GM19455 (cell line): ENCODE measurements around the gene CCDC91.

ENCODE experiments used
- ATAC-seq: cut with Tn5 transposase; IDR thresholded peaks from one replicate; pipeline ENCODE4 v1.9.1; 2021; ENCODE audit not compliant: unreplicated experiment

Gene CCDC91, protein sequence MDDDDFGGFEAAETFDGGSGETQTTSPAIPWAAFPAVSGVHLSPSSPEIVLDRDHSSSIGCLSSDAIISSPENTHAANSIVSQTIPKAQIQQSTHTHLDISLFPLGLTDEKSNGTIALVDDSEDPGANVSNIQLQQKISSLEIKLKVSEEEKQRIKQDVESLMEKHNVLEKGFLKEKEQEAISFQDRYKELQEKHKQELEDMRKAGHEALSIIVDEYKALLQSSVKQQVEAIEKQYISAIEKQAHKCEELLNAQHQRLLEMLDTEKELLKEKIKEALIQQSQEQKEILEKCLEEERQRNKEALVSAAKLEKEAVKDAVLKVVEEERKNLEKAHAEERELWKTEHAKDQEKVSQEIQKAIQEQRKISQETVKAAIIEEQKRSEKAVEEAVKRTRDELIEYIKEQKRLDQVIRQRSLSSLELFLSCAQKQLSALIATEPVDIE

DNA sequence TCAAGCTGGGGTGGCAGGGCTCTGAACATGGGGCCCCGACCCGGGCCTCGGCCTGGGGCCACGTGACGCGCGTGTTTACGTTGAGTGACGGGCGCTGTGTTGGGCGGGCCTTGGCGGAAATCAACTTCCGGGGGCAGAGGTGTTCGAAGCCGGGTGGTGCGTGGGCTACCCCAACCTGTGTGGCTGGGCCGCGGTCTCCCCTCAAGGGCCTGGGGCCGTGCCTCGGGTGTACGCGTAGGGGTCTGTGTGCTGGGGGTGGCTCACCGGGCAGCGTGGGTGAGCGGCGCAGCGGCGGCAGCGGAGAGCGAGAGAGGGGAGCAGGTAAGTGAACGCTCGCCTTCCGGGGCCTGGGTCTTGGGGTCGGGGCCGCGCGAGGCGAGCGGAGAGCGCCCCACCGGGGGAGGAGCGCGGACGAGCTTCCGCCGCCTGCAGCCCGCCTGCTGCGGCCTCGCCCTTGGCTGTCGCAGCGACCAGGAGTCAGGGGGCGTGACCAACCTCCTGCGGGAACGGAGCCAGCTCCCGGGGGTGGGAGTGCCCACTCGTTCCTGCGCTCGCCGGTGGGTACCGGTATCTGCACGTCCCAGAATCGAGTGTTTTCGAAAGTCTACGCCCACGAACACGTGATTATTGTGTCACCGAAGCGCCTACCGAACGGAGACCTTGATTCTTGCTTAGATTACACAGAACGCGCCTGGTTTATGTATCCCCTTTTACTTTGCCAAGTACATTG is at the start of gene CCDC91:
Gene CCDC91 (plus strand): TSS at position 136 of the 730 bp plus-strand sequence. CDS start 66,760 bp downstream, outside the sequence.
- ATAC-seq: peak; percentile 96

DNA sequence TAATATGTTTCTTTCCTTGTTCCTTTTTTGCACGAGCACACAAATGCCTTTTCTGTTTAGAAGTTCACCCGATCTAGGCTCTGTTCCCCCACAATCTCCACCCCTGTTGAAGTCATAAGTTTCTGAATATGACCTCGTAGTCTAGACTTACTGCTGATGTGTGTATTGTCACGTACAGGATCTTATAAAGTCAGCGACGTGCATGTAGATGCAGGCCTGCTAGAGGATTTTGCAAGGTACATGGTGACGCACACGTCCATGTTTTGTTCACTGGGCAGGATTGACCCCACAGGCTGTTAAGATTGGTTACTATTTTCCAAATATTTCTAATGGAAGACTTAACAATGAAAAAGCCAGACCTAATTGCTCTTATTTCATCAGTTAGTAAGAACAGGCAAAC is 46.2 kb upstream of the CCDC91 start:
- ATAC-seq: no peak

DNA sequence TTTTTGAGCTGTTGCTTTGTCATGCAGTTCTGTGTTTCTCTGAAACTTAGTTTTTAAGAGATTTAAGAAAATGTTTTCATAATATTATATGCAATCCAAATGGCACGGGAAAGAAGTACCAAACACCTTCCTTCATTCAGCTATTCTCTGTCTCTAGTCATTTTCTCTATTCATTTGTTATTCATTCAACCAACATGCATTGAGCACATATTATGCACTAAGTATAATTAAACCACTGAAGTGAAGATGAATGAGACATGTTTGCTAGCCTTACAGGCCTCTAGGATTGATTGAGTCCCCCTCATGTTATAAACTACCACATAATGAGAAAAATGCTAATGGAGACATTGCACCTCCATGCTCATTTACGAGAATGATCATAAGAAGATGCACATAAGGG is 45.7 kb upstream of the CCDC91 start:
- ATAC-seq: no peak

DNA sequence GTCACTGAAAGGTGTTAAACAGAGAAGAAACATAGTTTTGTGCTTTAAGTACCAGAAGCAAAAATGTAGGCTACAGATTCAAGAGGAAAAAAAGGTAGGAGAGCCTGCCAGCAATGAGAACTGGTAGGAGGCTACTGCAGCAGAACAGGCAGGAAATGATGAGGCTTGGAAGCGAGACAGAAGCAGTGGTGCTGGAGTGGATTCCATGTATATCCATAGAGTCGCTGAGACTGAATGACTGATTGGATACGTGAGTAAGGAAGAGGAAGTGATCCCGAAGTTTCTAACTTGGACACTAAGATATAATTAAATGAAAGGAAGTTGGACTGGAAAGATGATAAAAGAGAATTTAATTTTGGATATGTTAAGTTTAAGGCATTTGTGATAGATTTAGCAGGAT is 45.0 kb upstream of the CCDC91 start:
- ATAC-seq: no peak

DNA sequence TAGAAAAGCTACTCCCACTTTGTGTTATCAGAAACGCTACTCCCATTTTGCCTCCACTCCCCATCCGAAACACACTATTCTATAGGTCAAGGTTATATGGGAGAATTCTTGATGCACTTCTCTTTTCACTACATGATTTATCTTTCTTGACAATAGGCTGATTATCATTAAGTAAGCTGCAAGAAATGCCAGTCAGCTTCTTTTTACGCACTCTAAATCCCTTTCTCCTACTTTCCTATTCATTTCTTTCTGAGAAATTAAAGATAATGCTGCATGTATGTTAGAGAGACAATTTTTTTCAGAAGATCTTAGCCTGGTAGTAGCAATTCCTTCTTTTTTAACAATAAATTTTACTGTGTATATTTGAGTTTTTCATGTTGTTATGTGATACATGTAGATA is 41.0 kb upstream of the CCDC91 start:
- ATAC-seq: no peak

DNA sequence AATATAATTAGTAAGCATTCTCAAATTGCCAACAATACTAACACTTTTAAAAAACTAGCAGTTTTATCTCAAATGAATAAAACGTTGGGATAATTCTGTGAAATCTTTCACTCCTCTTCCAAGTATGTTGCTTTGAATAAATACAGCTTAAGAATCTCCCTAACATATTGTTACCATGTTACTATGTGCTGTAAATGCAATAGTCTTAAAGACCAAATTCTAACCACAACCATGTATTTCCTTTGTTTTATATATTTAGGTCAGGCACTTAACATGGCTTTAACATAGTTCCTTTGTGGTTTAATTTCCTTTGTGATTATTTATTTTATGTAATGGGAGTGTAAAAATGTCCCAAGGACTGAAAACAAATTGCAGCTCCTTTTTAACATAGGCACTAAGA is 33.9 kb upstream of the CCDC91 start:
- no peak for ATAC-seq

DNA sequence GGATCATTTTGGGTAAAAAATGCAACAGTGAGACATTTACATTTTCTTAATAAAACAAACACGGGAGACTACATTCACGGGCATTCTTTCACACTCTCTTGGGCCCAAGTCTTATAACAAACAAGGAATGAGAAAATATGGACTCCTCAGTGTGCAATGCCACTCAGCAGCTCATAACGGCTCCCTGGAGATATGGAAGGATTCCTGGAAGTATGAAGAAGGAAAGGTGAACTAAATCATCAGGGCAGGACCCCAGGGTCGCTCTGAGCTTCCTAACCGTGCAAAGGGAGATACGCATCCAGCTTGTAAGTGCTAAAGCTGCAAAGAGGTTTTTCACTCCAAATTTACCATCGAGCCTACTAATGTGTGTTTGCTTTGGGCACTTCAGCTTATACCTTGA is 33.5 kb upstream of the CCDC91 start:
- ATAC-seq: no peak

DNA sequence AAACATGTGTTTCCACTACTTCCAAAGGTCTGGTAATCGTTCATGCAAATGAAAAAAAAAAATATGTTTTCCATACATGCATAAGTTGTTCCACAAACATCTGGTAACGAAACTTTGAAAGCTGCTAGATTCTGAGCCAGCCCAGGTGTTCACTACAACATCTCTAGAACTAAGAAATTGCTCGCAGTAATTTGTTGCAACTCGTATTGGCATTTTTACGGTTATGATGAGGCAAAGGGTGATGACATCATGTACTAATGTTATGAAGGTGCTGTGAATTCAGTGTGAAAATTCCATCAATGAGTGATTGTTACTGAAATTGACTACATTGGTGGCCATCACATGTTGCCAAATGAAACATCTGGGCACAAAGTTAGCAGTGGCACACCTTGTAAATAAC is 31.9 kb upstream of the CCDC91 start:
- ATAC-seq: no peak

DNA sequence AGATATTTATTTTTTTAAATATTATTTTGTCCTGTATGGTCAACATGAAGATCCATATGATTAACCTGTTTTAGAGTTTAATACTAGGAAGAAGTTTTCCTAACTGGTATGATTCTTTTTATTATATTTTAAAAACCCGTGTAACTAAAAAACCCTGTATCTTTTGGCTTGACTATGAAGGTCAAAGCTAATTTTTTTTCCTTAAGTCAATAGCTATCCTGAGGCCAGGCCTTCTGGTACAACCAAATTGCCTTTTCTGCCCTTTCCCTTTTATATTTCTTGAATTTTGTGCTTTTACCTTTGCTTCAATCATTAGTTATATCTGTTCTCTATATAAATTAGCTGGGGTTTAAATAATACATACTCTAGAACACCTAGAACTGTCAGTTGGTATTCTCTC is 30.6 kb upstream of the CCDC91 start:
- no peak for ATAC-seq

DNA sequence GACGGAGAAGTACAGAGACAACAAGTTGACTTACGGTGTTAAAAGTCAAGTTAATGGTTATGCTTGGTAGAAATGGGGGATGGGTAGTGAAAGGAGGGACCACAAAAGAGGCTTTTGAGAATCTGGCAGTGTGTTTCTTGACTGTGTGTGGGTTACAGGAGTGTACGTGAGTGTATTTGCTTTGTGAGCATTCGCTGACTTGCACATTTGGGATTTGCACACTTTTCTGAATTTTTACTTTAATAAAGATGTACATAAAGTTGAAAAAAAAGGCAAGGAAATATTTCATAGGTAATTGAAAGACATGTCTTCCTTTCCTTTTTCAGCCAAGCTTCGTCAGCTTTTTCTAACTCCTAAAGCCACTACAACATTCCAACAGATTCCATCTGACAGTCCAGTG is 28.6 kb upstream of the CCDC91 start:
- no peak for ATAC-seq

DNA sequence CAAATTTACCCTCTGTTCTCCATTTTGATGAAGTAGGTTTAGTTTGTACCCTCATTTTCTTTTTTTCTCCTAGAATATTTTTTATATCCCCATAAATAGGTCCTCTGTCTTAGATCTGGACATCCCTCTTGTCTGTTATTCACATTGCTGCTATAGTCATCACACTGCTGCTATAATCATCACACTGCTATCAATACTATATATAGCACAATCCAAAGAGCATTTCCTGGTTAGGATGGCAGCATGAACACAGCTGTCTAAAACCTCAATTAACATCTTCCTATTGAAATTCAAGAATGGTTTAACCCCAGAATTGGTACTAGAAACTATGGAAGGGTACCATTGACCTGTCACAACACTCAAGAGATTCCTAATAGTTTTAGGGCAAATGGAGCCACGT is 27.6 kb upstream of the CCDC91 start:
- ATAC-seq: no peak

DNA sequence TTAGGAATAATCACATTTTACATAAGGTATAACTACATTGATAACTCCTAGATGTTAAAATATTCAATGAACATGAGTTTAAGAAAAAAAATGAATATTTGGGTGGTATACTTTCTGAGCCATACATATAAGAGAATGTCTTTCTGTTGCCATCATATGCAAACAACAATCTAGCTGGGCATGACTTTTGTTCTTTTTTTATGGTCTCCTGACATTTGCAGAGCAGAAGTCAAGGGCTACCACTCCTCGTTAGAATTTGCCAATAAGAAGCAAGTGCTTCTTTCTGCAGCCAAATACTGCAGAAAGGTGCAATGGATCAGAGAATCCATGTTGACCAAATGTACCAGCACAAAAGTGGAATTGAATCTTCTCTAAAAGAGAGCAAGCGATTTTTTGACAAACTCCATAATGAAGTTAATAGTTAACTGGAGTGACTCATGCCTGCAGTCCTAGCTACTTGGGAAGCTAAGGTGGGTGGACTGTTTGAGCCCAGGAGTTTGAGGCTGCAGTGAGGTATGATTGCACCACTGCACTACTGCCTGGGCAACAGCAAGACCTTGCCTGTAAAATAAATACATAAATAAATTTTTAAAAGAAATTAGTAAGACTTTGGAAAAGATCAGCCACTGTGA is 25.5 kb upstream of the CCDC91 start:
- ATAC-seq: no peak

DNA sequence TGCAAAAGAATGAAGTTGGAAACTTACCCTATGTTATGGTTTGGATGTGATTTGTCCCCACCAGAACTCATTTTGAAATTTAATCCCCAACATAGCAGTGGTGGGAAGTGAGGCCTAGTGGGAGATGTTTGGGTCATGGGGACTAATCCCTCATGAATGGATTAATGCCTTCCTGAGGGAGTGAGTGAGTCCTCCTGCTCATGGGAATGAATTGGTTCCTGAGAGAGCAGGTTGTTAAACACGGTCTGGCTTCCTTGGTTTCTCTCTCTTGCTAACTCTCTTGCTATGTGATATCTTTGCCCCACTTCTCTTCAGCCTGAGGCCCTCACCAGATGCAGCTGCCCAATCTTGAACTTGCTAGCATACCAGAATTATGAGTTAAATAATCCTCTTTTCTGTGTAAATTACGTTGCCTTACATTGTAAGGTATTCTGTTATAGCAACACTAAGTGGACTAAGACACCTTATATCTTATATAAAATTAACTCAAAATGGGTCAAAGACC is 22.2 kb upstream of the CCDC91 start:
- ATAC-seq: no peak

DNA sequence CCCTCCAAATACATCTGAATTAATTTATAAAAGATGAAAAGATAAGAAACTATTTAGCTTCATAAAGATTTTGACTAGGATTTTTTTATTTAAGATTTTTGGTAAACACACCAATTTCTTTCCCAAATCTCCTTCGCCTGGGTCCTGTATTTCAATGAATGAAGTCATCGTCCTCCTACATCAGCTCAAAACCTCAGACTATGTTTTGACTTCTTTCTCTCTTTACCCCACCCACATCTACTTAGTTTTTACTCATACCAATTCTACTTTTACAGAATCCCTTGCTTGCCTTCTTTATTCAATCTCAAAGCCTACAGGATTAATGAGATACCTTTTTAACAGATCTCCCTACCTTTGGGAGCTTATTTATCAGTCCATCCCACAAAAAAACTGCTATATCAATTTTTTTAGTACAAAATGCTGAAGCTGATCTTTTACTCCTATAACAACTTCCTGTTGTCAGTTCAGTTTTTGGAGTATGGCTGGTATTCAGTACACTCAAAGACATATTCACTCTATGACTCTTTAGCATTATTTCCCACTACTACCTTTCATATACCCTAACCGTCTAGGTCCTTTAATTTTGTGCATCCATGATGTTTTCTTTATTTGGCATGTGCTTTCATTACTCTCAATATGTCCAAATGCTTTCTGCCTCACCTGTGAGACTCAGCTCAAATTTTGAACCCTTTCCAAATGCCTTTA is 18.7 kb upstream of the CCDC91 start:
- ATAC-seq: no peak

DNA sequence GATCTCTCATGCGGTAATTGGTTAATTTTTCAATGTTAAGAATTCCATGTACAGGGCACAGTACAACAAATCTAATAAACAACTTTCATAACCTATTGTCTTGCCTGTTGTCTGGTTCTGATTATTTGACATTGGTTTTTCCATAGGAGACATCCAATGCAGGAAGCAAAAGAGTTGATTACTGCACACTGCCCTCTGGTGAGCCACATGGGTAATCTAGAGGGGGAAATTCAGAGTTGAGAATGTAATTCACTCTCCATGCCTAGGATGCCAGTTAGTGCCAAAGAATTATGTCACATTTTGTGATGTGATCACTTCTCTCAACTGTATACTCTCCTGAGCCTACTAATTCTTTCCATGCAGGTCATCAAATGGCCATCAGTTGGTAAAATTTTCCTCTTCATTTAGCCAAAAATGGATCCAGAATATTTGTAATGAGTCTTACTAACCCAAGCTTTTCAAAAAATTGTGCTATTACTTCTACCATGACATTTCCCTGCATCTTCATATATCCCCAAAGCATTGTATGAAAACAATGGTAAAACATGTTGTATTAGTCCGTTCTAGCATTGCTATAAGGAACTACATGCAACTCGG is 17.7 kb upstream of the CCDC91 start:
- ATAC-seq: no peak

DNA sequence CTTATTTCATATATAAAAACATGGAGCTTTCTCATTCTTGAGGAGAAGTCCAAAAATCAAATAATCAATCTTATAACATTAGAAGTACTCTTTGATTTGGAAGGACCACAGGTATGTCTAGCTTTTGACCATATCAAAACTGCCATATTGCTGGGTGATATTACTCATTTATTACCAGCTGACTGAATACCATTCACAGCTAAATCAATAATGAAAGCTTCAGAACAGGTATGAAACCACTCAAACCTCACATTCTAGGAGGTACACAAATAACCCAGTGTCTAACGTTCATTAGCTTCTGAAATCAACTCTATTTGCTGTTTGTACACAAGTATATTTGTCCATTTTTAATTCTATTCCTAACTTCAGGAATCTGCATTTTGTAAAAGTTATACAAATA is 16.8 kb upstream of the CCDC91 start:
- ATAC-seq: no peak

DNA sequence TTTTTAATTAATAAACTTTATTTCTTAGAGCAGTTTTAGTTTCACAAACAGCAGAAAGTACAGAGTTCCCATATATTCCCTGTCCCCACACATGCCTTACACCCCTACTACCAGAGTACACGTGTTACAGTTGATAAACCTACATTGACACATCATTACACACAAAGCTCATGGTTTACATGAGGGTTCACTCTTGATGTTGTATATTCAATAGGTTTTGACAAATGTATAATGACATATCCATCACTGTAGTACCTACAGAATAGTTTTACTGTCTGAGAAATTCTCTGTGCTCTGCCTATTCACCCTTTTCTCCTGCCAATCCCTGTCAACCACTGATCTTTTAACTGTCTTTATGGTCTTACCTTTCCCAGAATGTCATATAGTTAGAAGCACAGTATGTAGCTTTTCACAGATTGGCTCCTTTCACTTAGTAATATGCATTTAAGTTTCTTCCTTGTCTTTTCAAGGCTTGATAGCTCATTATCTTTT is 15.1 kb upstream of the CCDC91 start:
- no peak for ATAC-seq

DNA sequence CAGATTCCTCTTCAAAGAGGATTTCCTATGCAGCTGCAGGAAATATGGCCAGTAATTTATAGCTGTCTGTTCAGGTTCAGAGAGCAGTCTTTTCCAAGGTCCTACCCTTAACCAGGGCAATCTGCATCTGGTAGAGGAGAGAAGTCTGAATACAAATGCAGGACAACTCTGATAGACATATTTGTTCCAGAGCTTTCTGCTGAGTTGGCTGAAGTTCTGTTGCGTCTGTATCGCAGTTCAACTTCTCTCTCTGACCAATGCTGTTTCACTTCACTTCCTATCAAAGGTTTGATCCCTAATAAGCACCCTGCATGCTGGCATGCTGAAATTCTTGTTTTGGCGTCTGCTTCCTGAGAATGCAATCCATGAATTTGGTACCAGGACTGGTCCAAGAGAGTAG is 14.0 kb upstream of the CCDC91 start:
- ATAC-seq: no peak

DNA sequence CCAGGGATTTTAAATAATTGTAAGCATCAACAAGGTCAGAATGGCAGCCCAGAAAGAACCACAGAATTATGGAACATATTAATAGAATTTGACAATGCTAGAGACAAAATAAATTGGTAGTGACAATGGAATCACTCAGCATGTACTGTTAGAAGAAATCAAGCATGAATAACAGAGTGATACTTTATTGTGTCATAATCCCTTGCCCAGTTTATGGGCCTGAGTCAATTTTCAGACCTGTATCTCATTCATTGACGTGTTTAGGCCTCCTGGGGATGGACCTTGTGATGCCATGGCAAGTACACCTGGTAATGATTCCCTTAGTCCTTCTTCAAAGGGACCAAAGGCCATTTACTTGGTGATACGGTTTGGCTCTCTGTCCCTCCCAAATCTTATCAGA is 12.8 kb upstream of the CCDC91 start:
- no peak for ATAC-seq

DNA sequence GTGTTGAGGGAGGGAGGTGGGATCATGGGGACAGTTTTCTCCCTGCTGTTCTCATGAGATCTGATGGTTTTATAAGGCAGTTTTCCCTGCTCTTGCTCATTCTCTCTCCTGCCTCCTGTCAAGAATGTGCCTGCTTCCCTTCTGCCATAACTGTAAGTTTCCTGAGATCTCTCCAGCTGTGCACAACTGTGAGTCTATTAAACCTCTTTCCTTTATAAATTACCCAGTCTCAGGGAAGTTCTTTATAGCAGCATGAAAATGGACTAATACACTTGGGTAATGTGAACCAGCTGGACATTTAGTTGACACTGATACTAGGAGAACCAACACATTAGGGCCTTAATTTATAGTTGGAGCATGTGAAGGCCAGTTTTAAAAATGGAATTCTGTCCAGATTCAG is 12.4 kb upstream of the CCDC91 start:
- no peak for ATAC-seq

DNA sequence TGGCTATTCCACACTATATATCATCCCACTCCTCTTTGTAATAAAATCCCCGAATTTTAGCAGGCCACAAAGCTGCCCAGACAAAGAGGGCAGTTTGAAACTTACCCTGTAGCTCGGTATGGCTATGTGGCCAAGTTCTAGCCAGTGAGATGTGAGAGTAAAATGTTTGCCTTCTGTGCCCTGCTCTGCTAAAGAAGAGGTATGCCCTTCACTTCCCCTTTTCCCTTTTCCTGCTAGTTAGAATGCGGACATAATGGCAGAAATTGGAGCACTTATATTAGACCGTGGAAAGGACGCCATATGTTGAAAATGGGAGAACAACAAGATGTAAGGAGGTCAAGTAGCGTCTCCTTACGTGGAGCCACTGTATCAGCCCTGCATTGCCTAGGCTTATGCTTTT is 11.5 kb upstream of the CCDC91 start:
- no peak for ATAC-seq
